Naive B cell (primary cell): ENCODE results near the gene PLLP. TPM values are rescaled to one million over a fixed set of nuclear protein-coding genes. Genes with fewer than 3 reads are reported as not detected.

Experiments used
- ATAC-seq, 2 donors: fragments of 150-1000 bp; cut with Tn5 transposase; 2 replicates each; pipeline ENCODE4 v1.10.0; 2021; ENCODE audit warnings: low read depth in 2 of 2, mild to moderate bottlenecking in 2 of 2, moderate library complexity in 2 of 2
- DNase-seq: peaks from one replicate; pipeline ENCODE4 v3.0.0; 2022
- H3K27ac Mint-ChIP-seq, 6 donors: one replicate each; pipeline ENCODE4 v1.8.0; 2020 to 2022; ENCODE audit warnings: mild to moderate bottlenecking in 6 of 6, mixed read lengths in 6 of 6, moderate library complexity in 5 of 6, inconsistent platforms in 2 of 6
- H3K27me3 Mint-ChIP-seq, 3 donors: one replicate each; pipeline ENCODE4 v1.8.0; 2021 to 2022; ENCODE audit warnings: mixed read lengths in 3 of 3, mild to moderate bottlenecking in 1 of 3
- H3K36me3 Mint-ChIP-seq, 2 donors: one replicate each; pipeline ENCODE4 v1.8.0; 2020 to 2022; ENCODE audit warnings: mixed read lengths in 2 of 2, inconsistent platforms in 1 of 2, mild to moderate bottlenecking in 1 of 2
- H3K4me1 Mint-ChIP-seq, 3 donors: one replicate each; pipeline ENCODE4 v1.8.0; 2020 to 2022; ENCODE audit warnings: mixed read lengths in 3 of 3, inconsistent platforms in 1 of 3, mild to moderate bottlenecking in 1 of 3, moderate library complexity in 1 of 3
- H3K4me3 Mint-ChIP-seq, 8 donors: one replicate each; pipeline ENCODE4 v1.8.0; 2020 to 2022; ENCODE audit warnings: mild to moderate bottlenecking in 8 of 8, mixed read lengths in 8 of 8, moderate library complexity in 8 of 8, inconsistent platforms in 2 of 8
- H3K9me3 Mint-ChIP-seq, 7 donors: one replicate each; pipeline ENCODE4 v1.8.0; 2020 to 2022; ENCODE audit warnings: mixed read lengths in 7 of 7, mild to moderate bottlenecking in 5 of 7, inconsistent platforms in 2 of 7, moderate library complexity in 1 of 7
- polyA plus RNA-seq, 6 donors: library from polyadenylated mRNA; unstranded; fragments of 300-500 nt; fragmentation: Illumina TruSeq; gene quantifications; one replicate each; pipeline ENCODE4 v1.2.3, GENCODE V29; 2021; ENCODE audit warnings: low read depth in 6 of 6

Gene PLLP
- polyA plus RNA-seq, 6 donors from 2014 or later: 0.14 to 0.68 (median 0.52) TPM

- Mint-ChIP-seq H3K27me3 (no peaks in the 10 kb centered on the region), H3K9me3 (peaks cover 0 to 7% (median 5%) of the 10 kb centered on the region in 7 donors), H3K36me3 (peaks cover 17 to 24% of the 10 kb centered on the region in 2 donors), H3K4me1 (no peaks in the 10 kb centered on the region), H3K4me3 (no peak overlapping the region), H3K27ac (peak overlapping the region in 1 of 6 donors; percentile 82)
- ATAC-seq: no peak
- no peak for DNase-seq
Measured at GRCh38 chr16:57252148-57252721, 32.2 kb downstream of the PLLP start.

GRCh38 chr16:57251352-57251751, 33.1 kb downstream of the PLLP start:
- Mint-ChIP-seq H3K36me3 (peaks cover 16 to 24% of the 10 kb centered on the region in 2 donors), H3K4me1 (peaks cover 0 to under 1% (median 0%) of the 10 kb centered on the region in 3 donors), H3K27ac (no peak overlapping the region), H3K4me3 (peak overlapping the region in 1 of 8 donors; percentile 66), H3K27me3 (no peaks in the 10 kb centered on the region), H3K9me3 (peaks cover 0 to 7% (median 5%) of the 10 kb centered on the region in 7 donors)
- DNase-seq (no peak), ATAC-seq (no peak)

- peak overlapping the region in 4 of 6 donors; percentile 3 to 95 (median 63) for H3K27ac Mint-ChIP-seq
- DNase-seq: no peak
- H3K4me3 Mint-ChIP-seq: peak overlapping the region; percentile 85 to 96 (median 90)
- H3K36me3 Mint-ChIP-seq: peaks cover 0 to 11% of the 10 kb centered on the region in 2 donors
- ATAC-seq: peak; percentile 7 to 8
- peaks cover 0 to 4% (median 0%) of the 10 kb centered on the region in 7 donors for H3K9me3 Mint-ChIP-seq
- no peaks in the 10 kb centered on the region for H3K27me3 Mint-ChIP-seq
- peaks cover 25 to 36% (median 33%) of the 10 kb centered on the region in 3 donors for H3K4me1 Mint-ChIP-seq
Measured at GRCh38 chr16:57245472-57246113, 38.9 kb downstream of the PLLP start.

GRCh38 chr16:57244767-57245471, 39.6 kb downstream of the PLLP start, which contains the start of gene ARL2BP:
ARL2BP (plus strand) TSS chr16:57245259; CDS start chr16:57245368, 109 bp downstream.
- H3K27ac Mint-ChIP-seq: peak within 1 kb of the TSS; percentile 92 to 99 (median 98)
- peak; percentile 96 for DNase-seq
- H3K36me3 Mint-ChIP-seq: peaks cover 0 to 11% of the 10 kb centered on the region in 2 donors
- H3K4me1 Mint-ChIP-seq: peaks cover 29 to 37% (median 36%) of the 10 kb centered on the region in 3 donors
- peak within 1 kb of the TSS; percentile 85 to 96 (median 92) for H3K4me3 Mint-ChIP-seq
- peaks cover 0 to 4% (median 0%) of the 10 kb centered on the region in 7 donors for H3K9me3 Mint-ChIP-seq
- ATAC-seq: peak; percentile 90 to 91
- H3K27me3 Mint-ChIP-seq: no peaks in the 10 kb centered on the region

GRCh38 chr16:57244463-57244766, 40.1 kb downstream of the PLLP start:
- Mint-ChIP-seq H3K36me3 (peaks cover 0 to 11% of the 10 kb centered on the region in 2 donors), H3K4me1 (peaks cover 29 to 37% (median 36%) of the 10 kb centered on the region in 3 donors), H3K9me3 (peaks cover 0 to 4% (median 0%) of the 10 kb centered on the region in 7 donors), H3K4me3 (peak overlapping the region; percentile 85 to 96 (median 92)), H3K27ac (peak overlapping the region; percentile 92 to 99 (median 98)), H3K27me3 (no peaks in the 10 kb centered on the region)
- ATAC-seq (peak; percentile 53), DNase-seq (no peak)

GRCh38 chr16:57242650-57243049, 41.8 kb downstream of the PLLP start:
- no peak for DNase-seq
- Mint-ChIP-seq H3K27me3 (no peaks in the 10 kb centered on the region), H3K4me3 (peak overlapping the region in 2 of 8 donors; percentile 21 to 92), H3K4me1 (peaks cover 29 to 37% (median 36%) of the 10 kb centered on the region in 3 donors), H3K9me3 (peaks cover 0 to 4% (median 0%) of the 10 kb centered on the region in 7 donors), H3K27ac (peak overlapping the region in 1 of 6 donors; percentile 54), H3K36me3 (peaks cover 0 to 8% of the 10 kb centered on the region in 2 donors)
- ATAC-seq: no peak

GRCh38 chr16:57240851-57241250, 43.6 kb downstream of the PLLP start:
- DNase-seq (peak; percentile 46), ATAC-seq (peak; percentile 46 to 49)
- Mint-ChIP-seq H3K27me3 (no peaks in the 10 kb centered on the region), H3K4me1 (peaks cover 34 to 38% (median 36%) of the 10 kb centered on the region in 3 donors), H3K27ac (peak overlapping the region; percentile 23 to 97 (median 83)), H3K36me3 (peaks cover 0 to 8% of the 10 kb centered on the region in 2 donors), H3K4me3 (peak overlapping the region in 6 of 8 donors; percentile 27 to 83 (median 64)), H3K9me3 (peaks cover 0 to 4% (median 0%) of the 10 kb centered on the region in 7 donors)

GRCh38 chr16:57239107-57239506, 45.4 kb downstream of the PLLP start:
- H3K4me1 Mint-ChIP-seq: peaks cover 40 to 44% (median 41%) of the 10 kb centered on the region in 3 donors
- H3K4me3 Mint-ChIP-seq: no peak overlapping the region
- peak overlapping the region in 1 of 6 donors; percentile 11 for H3K27ac Mint-ChIP-seq
- no peaks in the 10 kb centered on the region for H3K27me3 Mint-ChIP-seq
- H3K9me3 Mint-ChIP-seq: peaks cover 0 to 4% (median 0%) of the 10 kb centered on the region in 7 donors
- peaks cover 4 to 8% of the 10 kb centered on the region in 2 donors for H3K36me3 Mint-ChIP-seq
- DNase-seq (no peak), ATAC-seq (no peak)

- DNase-seq (no peak), ATAC-seq (no peak)
- peaks cover 42 to 46% (median 43%) of the 10 kb centered on the region in 3 donors for H3K4me1 Mint-ChIP-seq
- no peaks in the 10 kb centered on the region for H3K27me3 Mint-ChIP-seq
- no peak overlapping the region for H3K4me3 Mint-ChIP-seq
- H3K36me3 Mint-ChIP-seq: peaks cover 8 to 9% of the 10 kb centered on the region in 2 donors
- H3K27ac Mint-ChIP-seq: no peak overlapping the region
- peaks cover 0 to 4% (median 0%) of the 10 kb centered on the region in 7 donors for H3K9me3 Mint-ChIP-seq
Measured at GRCh38 chr16:57238682-57239081, 45.8 kb downstream of the PLLP start.

- Mint-ChIP-seq H3K4me3 (peak overlapping the region in 5 of 8 donors; percentile 42 to 84 (median 72)), H3K36me3 (peaks cover 20 to 21% of the 10 kb centered on the region in 2 donors), H3K27me3 (no peaks in the 10 kb centered on the region), H3K4me1 (peaks cover 33 to 38% (median 37%) of the 10 kb centered on the region in 3 donors), H3K27ac (peak overlapping the region; percentile 29 to 95 (median 92)), H3K9me3 (peaks cover 0 to 3% (median 0%) of the 10 kb centered on the region in 7 donors)
- no peak for ATAC-seq
- no peak for DNase-seq
Measured at GRCh38 chr16:57236022-57236350, 48.5 kb downstream of the PLLP start.

- Mint-ChIP-seq H3K4me1 (peaks cover 28 to 32% (median 31%) of the 10 kb centered on the region in 3 donors), H3K27ac (peak overlapping the region; percentile 86 to 95 (median 94)), H3K9me3 (no peaks in the 10 kb centered on the region), H3K36me3 (peaks cover 21 to 26% of the 10 kb centered on the region in 2 donors), H3K4me3 (peak overlapping the region in 6 of 8 donors; percentile 50 to 84 (median 70)), H3K27me3 (no peaks in the 10 kb centered on the region)
- ATAC-seq (peak; percentile 90), DNase-seq (peak; percentile 39)
Measured at GRCh38 chr16:57235128-57236021, 49.1 kb downstream of the PLLP start.

- H3K27me3 Mint-ChIP-seq: no peaks in the 10 kb centered on the region
- H3K4me3 Mint-ChIP-seq: peak overlapping the region in 4 of 8 donors; percentile 60 to 77 (median 70)
- H3K36me3 Mint-ChIP-seq: peaks cover 21 to 29% of the 10 kb centered on the region in 2 donors
- H3K4me1 Mint-ChIP-seq: peaks cover 28 to 31% (median 30%) of the 10 kb centered on the region in 3 donors
- H3K9me3 Mint-ChIP-seq: no peaks in the 10 kb centered on the region
- H3K27ac Mint-ChIP-seq: peak overlapping the region; percentile 44 to 93 (median 86)
- DNase-seq: no peak
- peak in 1 of 2 donors; percentile 9 for ATAC-seq
Measured at GRCh38 chr16:57234707-57235092, 49.8 kb downstream of the PLLP start.
